ENCODE data around the gene WDR20.

DNA sequence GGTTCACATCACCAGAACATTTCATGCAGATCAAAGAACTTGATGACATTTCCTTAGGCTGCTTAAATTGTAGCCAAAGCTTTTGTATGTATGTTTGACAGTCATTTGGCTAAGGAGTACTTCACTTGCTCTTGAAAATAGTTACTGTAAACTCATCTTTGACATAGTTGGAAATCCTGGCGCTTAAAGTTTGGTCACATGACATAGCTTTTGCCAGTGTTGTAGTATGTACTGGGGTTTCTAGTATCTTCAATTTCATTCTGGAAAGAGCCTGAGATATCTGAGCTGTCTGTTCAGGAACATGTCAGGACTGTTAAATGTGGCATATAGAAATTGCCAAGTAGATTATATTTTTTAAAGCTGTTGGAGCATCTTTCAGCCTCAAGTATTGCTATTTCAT is 55.7 kb downstream of the WDR20 start:
- TF ChIP-seq, protein P1, sequence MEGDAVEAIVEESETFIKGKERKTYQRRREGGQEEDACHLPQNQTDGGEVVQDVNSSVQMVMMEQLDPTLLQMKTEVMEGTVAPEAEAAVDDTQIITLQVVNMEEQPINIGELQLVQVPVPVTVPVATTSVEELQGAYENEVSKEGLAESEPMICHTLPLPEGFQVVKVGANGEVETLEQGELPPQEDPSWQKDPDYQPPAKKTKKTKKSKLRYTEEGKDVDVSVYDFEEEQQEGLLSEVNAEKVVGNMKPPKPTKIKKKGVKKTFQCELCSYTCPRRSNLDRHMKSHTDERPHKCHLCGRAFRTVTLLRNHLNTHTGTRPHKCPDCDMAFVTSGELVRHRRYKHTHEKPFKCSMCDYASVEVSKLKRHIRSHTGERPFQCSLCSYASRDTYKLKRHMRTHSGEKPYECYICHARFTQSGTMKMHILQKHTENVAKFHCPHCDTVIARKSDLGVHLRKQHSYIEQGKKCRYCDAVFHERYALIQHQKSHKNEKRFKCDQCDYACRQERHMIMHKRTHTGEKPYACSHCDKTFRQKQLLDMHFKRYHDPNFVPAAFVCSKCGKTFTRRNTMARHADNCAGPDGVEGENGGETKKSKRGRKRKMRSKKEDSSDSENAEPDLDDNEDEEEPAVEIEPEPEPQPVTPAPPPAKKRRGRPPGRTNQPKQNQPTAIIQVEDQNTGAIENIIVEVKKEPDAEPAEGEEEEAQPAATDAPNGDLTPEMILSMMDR (IDR thresholded peaks at IDR 0.05) = no peak
- TF ChIP-seq POLR2A (IDR thresholded peaks at IDR 0.05) = no peak
- TF ChIP-seq EP300 (IDR thresholded peaks at IDR 0.05) = no peak

Measured in sigmoid colon (tissue), 4 donors.